HG02610 (cell line): ENCODE data around the gene SLC9A7.

Experiments
- ATAC-seq: cut with Tn5 transposase; IDR thresholded peaks from one replicate; pipeline ENCODE4 v1.9.1; 2021; ENCODE audit warnings: mild to moderate bottlenecking, moderate library complexity; ENCODE audit not compliant: unreplicated experiment

Gene SLC9A7

DNA sequence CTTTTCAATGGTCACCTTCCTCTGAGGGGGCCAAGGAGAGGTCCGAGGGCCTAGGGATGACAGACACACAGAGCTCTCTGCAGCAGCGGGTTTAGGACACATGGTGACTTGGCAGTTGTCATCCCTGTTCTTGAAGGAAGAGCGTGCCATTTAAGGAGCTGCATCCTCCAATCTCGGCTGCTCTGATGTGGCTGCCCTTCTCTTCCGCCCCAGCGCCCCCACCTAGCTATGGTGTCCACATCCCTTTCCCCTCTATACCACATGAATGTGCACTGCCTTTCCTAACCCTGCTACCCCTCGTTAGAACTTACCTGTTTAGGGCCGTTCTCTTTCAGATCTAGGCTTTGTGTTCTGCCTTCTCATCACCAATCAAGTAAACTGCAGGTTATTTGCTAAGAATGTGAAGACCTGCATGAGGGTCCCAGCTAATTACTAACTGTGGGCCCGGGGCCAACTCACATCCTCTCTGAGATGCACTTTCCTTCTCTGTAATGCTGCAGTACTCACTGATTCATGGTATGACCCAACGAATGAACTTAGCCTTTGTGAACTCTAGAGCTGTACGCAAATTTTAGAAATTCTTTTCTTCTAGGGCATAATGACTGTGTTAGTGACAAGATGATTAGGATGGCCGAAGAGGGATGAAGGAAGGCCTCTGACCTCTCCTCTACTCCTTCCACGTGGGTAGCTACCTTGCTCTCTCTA, 147.1 kb downstream of the SLC9A7 start:
- ATAC-seq, result no peak

DNA sequence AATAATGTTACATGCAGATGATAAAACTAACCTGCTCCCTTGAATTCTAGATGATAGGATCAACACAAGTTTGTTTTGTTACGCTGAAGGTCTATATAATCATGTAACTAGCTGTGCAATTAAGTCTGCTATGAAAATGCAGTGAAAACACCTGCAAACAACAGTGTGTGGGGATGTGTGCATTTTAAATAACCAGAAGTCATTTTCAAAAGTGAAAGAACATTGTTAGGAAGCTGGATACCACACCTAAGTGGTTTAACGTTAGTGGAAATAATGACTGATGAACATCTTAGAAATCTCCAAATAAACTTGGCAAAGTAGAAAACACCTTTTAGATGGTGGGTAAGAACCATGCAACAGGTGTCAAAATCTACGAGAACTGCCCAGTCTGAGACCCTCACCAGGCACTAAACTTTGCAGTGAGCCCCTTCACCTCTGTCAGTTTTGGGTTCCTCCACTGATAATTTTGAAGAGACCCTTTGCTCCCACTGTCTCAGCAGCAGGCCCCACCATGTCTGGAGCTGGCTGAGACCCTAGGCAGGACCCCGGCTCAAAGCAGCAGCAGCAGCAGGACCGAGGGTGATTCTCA, 148.8 kb downstream of the SLC9A7 start:
- ATAC-seq, result no peak

DNA sequence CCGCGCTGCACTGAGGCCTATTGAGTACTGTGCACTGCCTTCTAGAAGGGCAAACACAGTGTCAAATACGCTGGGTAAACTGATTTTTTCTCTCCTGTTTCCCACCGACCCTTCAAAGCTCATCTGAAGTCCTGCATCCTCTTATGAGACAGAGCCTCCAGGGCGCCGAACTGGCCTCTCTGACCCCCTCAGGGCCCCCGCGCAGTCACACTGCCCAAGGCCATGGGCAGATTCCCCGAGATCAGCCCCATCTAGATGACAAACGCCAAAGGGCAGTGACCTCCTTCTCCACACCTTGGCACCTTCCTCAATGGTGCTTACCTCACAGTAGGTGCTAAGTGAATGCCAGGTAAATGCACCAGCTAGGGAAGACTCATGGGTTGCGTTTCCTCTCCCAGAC, 151.0 kb downstream of the SLC9A7 start:
- no peak for ATAC-seq

DNA sequence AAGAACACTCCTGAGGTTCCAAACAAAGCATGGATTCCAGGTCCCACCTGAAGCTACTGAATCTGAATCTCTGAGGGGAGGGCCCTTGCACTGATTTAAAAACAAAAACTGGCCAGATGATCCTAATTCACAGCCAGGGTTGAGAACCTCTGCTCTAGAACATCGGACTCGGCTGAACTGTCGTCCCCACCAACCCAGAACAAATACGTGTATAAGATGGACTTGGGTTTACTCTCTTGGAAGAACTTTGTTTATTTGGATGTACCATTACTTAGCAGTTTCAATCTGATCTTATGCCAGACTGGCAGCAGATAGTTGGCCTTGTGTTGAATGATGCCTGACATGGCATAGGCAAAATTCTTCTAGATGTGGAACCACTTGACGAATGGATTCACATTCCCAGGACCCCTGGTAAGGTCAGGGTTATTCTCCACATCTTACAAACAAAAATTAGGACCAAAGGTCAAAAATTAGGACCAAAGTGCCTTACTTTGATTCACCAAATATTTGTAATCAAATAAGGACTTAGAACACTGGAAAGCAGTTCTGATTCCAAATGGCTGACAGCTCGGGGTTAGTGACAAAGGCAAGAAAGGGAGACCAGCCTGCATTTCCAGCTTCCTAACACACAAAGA, 156.3 kb downstream of the SLC9A7 start:
- no peak for ATAC-seq

DNA sequence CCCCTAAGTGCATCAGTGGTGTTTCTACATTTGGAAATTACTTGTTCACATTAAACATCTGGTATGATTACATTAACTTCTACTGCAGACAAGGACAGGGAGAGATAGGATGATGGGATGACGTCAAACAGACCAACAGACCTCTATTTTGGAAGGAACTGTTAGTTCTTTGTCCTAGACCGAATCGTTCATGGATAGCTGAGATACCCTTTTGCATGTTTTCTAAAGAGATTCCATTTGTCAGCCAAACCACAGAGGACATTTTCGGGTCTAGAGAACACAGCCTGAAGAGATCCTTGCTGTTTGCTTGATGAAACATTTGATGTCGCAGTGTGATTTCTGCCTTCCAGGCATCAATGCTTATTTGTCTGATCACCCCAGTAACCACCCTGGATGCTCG, 157.6 kb downstream of the SLC9A7 start:
- no peak for ATAC-seq

DNA sequence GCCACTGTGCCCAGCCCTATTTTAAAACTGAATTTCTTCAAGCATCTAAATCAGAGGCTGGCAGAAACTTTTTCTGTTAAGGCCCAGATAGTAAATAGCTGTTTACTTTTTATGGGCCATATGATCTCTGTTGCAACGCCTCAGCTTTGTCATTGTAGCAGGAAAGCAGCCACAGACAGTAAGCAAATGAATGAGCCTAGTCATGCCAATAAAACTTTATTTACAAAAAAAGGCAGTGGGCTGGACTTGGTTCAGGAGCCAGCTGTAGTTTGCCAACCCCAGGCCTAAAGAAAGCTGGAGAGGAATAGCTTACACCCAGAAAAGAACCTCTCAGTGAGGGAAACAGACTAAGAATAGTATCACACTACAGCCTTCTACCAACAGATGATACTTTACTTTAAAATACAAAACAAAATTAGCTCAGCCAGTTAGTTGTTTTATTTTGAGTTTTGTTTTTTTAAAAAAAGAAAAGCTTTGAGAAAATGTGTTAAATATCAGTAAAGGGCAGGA, 159.8 kb downstream of the SLC9A7 start:
- no peak for ATAC-seq

DNA sequence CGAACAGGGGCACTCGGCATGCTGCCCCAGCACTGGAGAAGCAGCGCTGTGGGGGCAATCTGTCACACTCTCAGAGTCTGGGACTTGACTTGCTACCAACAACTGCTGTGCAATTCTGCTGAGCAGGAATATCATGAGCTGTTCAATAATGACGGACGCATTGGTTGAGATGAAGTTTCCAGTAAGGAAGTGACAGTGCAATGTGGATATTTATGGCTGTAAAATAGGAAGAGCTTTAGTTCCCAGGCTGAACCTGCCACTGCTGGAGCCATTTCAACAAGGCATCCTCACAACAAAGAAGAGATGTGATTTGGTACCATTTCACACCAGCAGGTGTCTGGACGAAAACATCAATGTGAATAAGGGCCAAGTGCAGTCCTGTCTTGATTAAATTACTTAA, 161.1 kb downstream of the SLC9A7 start:
- no peak for ATAC-seq

DNA sequence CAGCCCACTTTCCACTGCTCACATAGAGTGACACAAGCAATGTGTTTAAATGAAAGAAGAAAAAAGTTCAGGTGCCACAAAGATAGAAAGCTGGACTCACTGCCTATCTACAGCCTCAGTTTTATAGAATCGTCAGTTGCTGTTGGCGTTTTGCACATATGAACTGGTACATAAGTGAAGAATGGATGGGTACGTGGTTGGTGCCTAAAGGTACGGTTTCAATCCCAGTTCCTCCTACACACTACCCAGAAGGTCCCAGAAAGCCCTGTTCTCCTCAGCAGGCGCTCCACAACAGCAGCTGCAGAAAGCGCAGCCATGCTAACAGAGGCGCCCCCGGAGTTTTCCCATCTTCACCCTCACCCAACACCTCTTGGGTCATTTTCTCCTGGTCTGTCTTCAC, 161.7 kb downstream of the SLC9A7 start:
- ATAC-seq, result no peak

DNA sequence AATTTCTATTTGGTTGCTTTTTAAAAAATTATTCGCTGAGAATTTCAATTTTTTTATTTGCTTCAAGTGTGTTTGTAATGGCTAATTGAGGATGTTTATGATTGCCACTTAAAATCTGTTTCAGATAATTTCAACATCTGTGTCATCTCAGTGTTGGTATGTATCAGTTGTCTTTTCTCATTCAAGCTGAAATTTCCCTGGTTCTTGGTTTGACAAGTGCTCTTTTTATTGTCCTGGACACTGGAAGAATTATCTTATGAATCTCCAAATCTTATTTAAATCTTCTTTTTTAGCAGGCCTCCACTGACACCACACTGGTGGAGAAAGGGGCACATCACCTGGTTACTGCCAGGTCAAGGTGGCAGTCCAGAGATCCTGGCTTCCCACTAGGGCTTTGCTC, 163.8 kb downstream of the SLC9A7 start:
- no peak for ATAC-seq

DNA sequence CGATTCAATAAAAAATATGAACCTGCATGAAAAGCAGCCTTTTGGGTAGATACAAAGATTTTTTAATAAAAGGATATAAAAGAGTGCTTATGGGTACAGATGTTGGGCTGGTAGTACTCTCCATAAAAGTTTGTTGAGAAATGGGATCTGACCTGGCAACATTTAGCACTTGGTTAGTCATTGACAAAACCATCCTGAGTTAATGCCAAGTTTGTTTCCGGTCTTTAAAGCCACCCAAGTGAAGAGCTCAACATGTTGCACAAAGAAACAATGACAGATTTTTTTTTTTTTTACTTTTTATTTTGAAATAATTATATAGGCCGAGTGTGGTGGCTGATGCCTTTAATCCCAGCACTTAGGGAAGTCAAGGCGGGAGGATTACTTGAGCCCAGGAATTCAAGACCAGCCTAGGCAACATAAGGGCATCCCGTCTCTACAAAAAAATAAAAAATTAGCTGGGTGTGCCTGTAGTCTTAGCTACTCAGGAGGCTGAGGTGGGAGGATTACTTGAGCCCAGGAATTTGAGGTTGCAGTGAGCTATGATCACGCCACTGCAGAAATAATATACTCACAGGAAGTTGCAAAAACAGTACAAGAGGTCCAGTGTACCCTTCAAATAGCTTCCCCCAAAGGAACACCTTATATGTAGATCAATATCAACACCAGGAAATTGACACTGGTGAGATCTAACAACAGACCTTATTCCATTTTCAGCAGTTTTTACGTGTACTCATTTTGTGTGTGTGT, 168.8 kb downstream of the SLC9A7 start:
- no peak for ATAC-seq

DNA sequence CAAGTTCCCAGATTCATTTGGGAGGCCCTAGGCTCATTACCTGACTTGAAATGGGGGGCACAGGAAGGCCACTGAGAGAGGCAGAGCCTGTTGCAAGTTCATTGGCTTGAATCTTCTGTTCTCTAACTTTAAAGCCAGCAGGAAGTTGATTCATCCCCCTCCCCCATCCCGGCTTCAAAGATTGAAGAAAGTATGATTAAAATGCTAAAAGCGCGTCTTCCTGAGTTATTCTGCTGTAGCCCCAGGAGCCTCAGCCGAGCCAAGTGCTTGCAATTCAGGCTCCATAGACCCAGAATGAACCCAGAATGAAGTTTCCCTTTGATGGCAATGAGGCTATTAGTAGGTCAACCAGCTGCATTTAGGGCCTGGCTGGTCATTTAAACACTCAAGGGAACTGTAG, 170.7 kb downstream of the SLC9A7 start:
- ATAC-seq, result no peak

DNA sequence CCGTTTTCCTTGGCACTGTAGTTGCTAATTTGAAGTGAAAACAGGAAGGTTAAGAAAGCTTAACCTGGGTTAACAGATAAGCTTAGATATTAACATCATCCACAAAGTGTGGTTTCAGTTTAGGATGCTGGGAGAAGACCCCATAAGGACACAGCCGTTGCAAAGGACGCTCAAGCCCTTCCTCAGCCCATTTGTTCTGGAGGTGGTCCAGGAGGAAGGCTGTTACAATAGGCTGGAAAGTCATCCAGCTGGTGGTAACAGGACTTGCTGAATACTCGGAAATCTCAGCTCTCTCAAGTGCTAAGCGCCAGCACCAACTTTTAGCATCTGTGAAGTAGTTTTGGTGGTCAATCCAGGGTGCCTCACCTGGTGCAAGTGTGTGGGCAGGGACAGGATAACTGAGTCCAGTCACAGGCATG, 171.2 kb downstream of the SLC9A7 start:
- no peak for ATAC-seq

DNA sequence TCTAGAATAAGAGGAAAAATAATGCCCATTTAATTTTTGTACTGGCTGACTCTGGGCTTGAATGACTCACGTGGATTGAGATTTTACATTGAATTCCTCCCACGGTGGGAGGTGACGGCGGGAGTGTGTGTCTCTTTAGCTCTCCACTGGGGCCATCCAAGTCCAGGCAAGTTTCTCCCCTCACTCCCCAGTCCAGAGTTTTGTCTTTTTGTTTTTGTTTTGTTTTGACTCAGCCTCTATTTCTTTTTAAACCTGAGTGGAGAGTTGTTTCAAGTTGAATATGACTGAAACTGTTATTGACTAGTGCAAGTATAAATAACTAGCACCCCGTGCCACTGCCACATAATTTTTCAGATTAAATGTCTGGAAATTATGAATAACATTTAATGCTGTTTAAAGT, 171.8 kb downstream of the SLC9A7 start:
- ATAC-seq, result peak; percentile 85

DNA sequence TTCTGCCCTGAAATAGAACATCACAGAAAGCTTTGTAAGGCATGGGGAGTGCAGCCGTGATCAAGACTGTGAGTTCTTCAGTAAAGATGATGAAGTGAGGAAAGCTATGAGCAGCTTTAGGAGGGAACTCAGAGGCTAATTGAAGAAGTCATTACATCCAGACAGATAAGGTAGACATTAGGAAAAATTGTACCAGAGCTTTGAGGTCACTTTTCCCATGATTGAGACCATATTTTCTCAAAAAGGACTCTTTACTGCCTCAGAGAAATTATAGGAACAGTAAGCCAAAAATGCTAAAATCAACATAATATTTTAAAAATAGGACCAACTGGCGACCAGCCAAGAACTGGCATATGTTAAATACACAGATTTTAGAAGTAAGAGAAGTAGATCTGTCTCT, 174.2 kb downstream of the SLC9A7 start:
- no peak for ATAC-seq

DNA sequence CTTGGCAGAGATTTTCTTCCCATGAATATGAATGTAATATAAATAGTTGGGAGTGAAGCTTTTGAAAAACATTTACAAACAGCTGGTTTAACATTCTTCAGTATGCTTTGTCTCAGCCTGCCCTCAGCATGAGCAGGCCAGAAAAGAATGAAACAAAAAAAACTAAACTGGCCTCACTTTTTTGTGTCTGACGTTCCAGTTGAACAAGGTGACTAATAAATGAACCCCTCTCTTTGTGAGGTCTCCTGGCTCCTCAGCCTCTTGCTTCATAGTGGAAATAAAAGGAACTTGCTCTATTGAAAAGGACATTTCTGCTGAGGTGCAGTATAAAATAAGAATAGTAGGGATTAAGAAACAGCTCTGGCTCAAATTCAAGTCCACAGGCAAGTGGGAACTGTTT, 176.0 kb downstream of the SLC9A7 start:
- ATAC-seq, result no peak

DNA sequence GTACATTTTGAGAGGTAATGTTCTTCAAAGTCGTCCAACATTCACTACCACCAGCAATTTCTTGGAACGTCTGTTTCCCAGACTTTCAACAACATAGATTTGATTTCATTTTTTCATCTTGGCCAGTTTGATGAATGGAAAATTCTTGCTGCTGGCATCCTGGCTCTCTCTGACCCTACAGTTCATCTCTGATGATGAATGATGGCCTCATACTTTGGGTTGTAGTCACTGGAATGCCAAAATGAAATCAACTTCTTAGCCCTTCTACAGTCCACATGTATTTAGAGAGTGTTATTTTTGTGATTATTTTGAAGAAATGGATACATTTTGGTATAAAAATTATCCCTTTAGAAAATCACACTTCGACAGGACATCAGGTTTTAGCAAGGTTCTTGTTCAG, 176.6 kb downstream of the SLC9A7 start:
- ATAC-seq, result no peak

DNA sequence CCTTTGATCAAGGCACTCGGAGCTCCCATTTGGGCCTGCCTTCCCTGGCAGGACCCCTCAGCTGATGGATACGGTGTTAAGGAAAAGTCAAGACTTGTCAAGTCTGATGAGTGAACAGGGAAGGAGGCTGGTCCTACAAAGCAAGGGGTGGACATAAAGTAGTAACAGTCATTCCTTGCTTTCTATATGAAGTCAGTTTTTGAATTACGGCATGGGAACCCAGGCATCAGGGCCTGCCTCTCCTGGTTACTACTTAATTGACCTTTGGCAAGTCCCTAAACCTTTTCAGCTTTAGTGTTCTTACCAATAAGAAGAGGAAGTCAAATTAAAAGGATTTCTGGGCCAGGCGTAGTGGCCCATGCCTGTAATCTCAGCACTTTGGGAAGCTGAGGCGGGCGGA, 178.3 kb downstream of the SLC9A7 start:
- peak; percentile 74 for ATAC-seq

DNA sequence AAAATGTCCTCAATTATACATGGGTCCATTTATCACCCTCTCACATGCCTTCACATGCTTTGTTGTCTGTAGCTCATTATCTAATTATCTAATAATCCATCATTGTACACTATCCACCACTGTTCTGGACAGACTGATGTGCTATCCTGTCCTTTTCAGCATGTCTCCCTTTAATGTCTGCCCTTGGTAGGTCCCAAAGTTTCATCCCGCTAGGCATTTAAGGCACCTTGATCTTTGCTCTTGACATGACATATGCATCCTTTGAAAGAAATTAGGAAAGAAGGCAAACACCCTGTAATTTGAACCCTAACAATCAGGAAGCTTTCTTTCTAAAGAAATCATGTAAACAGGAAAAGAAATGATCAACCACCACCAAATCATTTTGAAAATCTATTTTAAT, 179.7 kb downstream of the SLC9A7 start:
- ATAC-seq, result no peak

DNA sequence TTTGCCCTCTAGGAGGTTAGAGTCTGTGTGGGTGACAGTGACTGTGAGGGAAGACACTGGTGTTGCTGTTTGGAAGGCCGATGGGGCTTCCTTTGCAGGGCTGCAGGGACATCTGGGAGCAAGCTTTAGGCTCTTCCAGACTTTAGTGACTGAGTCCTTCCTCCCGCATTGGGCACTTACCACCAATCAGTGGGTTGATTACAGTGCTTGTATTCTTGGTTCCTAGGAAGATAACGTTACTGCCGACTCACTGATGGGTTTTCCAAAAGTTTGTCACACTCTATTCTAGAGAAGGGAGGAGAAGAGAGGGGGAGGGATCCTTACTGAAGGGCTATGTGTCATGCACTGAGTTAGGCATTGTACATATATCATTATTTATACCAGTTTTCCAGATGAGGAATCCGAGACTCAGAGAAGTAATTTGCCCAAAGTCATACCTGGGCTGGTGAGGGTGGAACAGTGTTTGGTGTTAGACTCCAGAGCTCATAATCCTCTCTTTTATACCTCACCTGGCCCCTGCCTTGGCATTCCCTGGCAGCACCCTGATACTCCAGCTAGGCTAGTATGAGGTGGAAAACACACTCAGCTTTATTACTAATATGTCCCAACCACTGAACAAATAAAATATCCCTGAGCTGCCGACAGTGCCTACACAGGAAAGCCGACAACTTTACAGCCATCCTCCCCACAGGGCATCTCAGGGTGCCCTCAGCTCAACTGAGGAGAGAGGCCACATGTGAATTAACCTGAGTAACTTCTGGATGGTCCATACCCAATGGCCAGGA, 181.5 kb downstream of the SLC9A7 start:
- no peak for ATAC-seq

DNA sequence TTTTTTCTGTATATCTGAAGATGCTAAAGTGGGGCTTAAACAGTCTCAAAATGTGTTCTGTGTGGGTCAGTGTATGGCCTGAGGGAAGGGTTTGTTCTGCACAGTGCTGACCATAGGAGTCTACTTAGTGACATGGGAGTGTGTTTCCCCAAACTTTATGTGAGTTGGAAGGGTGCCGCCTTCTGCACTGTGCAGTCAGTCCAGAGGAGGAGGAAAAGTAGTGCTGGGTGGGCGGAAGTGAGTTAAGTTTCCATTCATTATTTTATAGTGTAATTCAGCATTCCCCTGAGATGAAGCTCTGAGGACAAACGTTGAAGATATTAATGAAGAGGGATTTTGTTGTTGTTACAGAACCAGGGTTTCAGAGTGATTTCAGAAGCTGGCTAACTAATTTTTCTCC, 182.5 kb downstream of the SLC9A7 start:
- no peak for ATAC-seq

DNA sequence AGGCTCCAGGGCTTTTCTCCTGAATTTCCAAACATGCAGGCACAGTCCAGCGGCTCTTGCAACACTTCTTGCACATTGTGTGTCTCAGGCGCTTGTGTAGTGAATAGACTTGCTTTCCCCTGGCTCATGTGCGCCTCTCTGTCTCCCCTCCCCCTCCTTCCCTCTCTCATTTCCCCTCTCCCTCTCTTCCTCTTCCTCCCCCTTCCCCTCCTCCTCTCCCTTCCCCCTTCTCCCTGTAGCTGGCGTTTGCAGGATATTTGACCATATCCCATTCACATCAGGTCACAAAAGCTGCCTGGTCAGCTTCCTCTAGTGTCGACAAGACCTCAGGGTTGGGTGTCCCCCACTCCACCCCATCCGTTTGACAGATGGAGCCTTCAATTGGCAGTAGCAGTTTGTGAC, 182.9 kb downstream of the SLC9A7 start:
- no peak for ATAC-seq
